MCF 10A (cell line): Measurements from ENCODE around the gene CRACR2B. TPM values are rescaled to one million over a fixed set of nuclear protein-coding genes. Genes with fewer than 3 reads are reported as not detected.

Source experiments
- Bru-seq: library from RNA; stranded (reverse); fragments of 400-500 nt; gene quantifications from one replicate; lab custom pipeline; 2021; lab: Mats Ljungman, UMichigan
- BruChase-seq, 2 experiments: library from RNA; stranded (reverse); fragments of 400-500 nt; gene quantifications; one replicate each; lab custom pipeline; 2021; lab: Mats Ljungman, UMichigan
- BruUV-seq: library from RNA; stranded (reverse); fragments of 400-500 nt; replicated peaks from 2 replicates; lab custom pipeline; 2021; lab: Mats Ljungman, UMichigan
- CTCF ChIA-PET: fragments of 300-600 bp; sonication (Branson Sonifier 250); formaldehyde crosslinking; extraction: SDS; loops from one replicate; lab custom pipeline; 2021; ENCODE audit warnings: antibody characterized with exemption, inconsistent platforms; lab: Yijun Ruan, JAX
- POLR2A ChIA-PET: fragments of 300-600, 350-650 bp; sonication (Branson Sonifier 250); formaldehyde crosslinking; extraction: SDS; loops from one replicate; lab custom pipeline; 2020; ENCODE audit warnings: antibody characterized with exemption, inconsistent platforms; lab: Yijun Ruan, JAX
- DNase-seq: peaks from one replicate; pipeline ENCODE4 v3.0.0-alpha.2; 2018; ENCODE audit not compliant: unreplicated experiment
- H3K27ac Mint-ChIP-seq: one replicate; pipeline ENCODE4 v1.8.0; 2022; ENCODE audit warnings: mild to moderate bottlenecking, low read depth, mixed read lengths; ENCODE audit not compliant: unreplicated experiment
- H3K27me3 Mint-ChIP-seq: one replicate; pipeline ENCODE4 v1.8.0; 2022; ENCODE audit warnings: mixed read lengths; ENCODE audit not compliant: insufficient read depth, unreplicated experiment
- H3K36me3 Mint-ChIP-seq: one replicate; pipeline ENCODE4 v1.8.0; 2022; ENCODE audit warnings: mild to moderate bottlenecking, moderate library complexity, mixed read lengths; ENCODE audit not compliant: insufficient read depth, unreplicated experiment
- H3K4me1 Mint-ChIP-seq: one replicate; pipeline ENCODE4 v1.8.0; 2022; ENCODE audit warnings: mixed read lengths; ENCODE audit not compliant: insufficient read depth, unreplicated experiment
- H3K4me3 Mint-ChIP-seq: one replicate; pipeline ENCODE4 v1.8.0; 2022; ENCODE audit warnings: mild to moderate bottlenecking, moderate library complexity, mixed read lengths; ENCODE audit not compliant: unreplicated experiment
- H3K9me3 Mint-ChIP-seq: one replicate; pipeline ENCODE4 v1.8.0; 2022; ENCODE audit warnings: mixed read lengths; ENCODE audit not compliant: unreplicated experiment
- CTCF ChIP-seq: fragments of 200-600 bp; IDR thresholded peaks from one replicate; pipeline ENCODE4 v1.8.0; 2022; ENCODE audit warnings: antibody characterized with exemption, mild to moderate bottlenecking; ENCODE audit not compliant: unreplicated experiment
- intact Hi-C: fragments of 100-400 bp; cut with micrococcal nuclease; formaldehyde crosslinking; loops from 2 replicates; pipeline ENCODE4 v1.14.1; 2022
- long read RNA-seq: library from polyadenylated mRNA; stranded (forward); transcript quantifications from one replicate; pipeline ENCODE4 v2.0.0, GENCODE V29; 2022
- total RNA-seq: library from RNA; stranded (reverse); gene quantifications from 2 replicates; pipeline ENCODE4 v1.2.3, GENCODE V29; 2022

Gene CRACR2B
- 1.2 and 1.9 TPM in 2 replicates for total RNA-seq
- Bru-seq, nascent RNA = not detected
- BruChase-seq, experiment 1, labeled RNA remaining after a 6-hour chase = percentile 20 among the genes with signal in this experiment
- percentile 12 among the genes with signal in this experiment for BruChase-seq, experiment 2, labeled RNA remaining after a 2-hour chase
- long read RNA-seq, partial matches to known transcripts = 0 of 5 reads
- long read RNA-seq, other reads (novel, unspliced or antisense) = 5 of 5 reads

DNA sequence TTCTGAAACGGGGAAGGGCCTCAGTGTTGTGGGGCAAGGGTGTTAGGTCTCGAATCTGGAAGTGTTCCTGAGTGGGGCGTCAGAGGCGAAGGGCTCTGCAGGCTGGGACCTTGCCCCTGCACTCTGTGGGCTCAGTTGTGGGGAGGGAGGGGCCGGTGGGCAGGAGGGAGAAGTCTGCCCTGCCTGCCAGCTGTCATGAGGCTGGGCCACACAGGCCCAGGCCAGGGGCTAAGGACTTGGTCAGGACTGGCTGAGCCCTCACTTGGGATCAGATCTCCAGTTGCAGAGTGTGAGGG lies at the start of gene CRACR2B:
CRACR2B (plus strand) TSS at position 23 of the 296 bp plus-strand sequence. CDS start 689 bp downstream, outside the sequence.
- Mint-ChIP-seq H3K36me3 (peaks cover 25% of the 10 kb centered on the region), H3K9me3 (no peaks in the 10 kb centered on the region), H3K4me1 (peaks cover 10% of the 10 kb centered on the region), H3K27ac (no peak within 1 kb of the TSS), H3K4me3 (peak within 1 kb of the TSS; percentile 36), H3K27me3 (no peaks in the 10 kb centered on the region)
- intact Hi-C loops = no loop called here
- ChIA-PET POLR2A (interaction anchor here (0.6 to 1.2 kb wide), 2 partner anchors 72 to 122 kb away, joined by 3 read pairs; partner anchors contain the start of gene EPS8L2), CTCF (interaction anchor here (0.7 kb wide), 1 partner anchor 370 kb away, joined by 9 read pairs; no protein-coding TSS in a partner anchor)
- BruUV-seq = no TSS peak
- TF ChIP-seq CTCF = no peak
- DNase-seq = no peak

GRCh38 chr11:778976-779954 lies 48.5 kb upstream of the CRACR2B start:
- DNase-seq = no peak
- BruUV-seq = no TSS peak
- ChIA-PET POLR2A (interaction anchor here (0.9 to 4.8 kb wide), 3 partner anchors 15 to 84 kb away, joined by 4 to 42 read pairs (median 37); partner anchors contain the start of genes DEAF1, TALDO1 and TMEM80), CTCF (interaction anchor here (0.7 to 0.8 kb wide), 2 partner anchors 12 to 143 kb away, joined by 3 read pairs; no protein-coding TSS in a partner anchor)
- H3K9me3 Mint-ChIP-seq = no peaks in the 10 kb centered on the region
- H3K4me3 Mint-ChIP-seq = peak overlapping the region; percentile 36
- H3K36me3 Mint-ChIP-seq = peaks cover 28% of the 10 kb centered on the region
- H3K27me3 Mint-ChIP-seq = no peaks in the 10 kb centered on the region
- H3K27ac Mint-ChIP-seq = no peak overlapping the region
- H3K4me1 Mint-ChIP-seq = peaks cover 11% of the 10 kb centered on the region
- intact Hi-C loops = no loop called here
- no peak for TF ChIP-seq CTCF

DNA sequence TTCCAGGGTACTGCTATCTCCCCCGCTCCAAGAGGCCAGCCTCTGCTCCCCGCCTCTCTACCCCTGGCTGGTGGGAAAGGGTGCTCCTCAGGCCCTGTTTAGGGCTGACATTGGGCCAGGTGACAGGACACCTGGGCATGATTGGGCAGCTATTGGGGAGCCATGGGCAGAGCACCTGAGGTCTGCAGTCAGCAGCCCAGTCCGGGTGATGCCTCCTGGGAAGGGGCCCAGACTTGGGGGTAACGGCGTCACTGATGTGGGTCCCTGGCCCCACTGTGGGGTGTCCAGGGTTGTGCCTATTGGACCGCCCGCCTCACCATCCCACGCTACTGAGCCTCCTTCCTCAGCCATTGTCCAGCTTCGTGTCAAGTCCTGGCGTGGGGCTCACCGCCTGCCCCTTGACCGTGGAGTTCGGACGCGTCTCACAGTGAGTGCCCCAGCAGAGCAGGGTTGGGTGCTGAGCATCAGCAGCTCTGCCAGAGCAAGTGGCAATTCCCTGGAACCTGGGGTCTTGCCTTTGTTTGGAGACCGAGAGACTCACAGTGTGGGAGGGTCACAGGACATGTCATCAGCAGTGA lies 47.7 kb upstream of the CRACR2B start:
- Mint-ChIP-seq H3K27ac (no peak overlapping the region), H3K9me3 (no peaks in the 10 kb centered on the region), H3K27me3 (no peaks in the 10 kb centered on the region), H3K36me3 (peaks cover 21% of the 10 kb centered on the region), H3K4me3 (no peak overlapping the region), H3K4me1 (peaks cover 8% of the 10 kb centered on the region)
- CTCF ChIA-PET = interaction anchor here (0.7 kb wide), 1 partner anchor 142 kb away, joined by 3 read pairs; no protein-coding TSS in a partner anchor
- intact Hi-C loops = no loop called here
- POLR2A ChIA-PET = no interaction called here
- DNase-seq = no peak
- TF ChIP-seq CTCF = no peak
- BruUV-seq = no TSS peak
